CD4-positive, alpha-beta T cell treated with Interferon gamma for 1 hour (primary cell): Measurements from ENCODE around the gene CCNY.
"Not testable (repeated sequence)": the region's sequence is repeated elsewhere in the genome, so short reads cannot be mapped to it uniquely, and the experiment has no call there.

ENCODE experiments used
- DNase-seq: peaks from one replicate; pipeline ENCODE4 v3.0.0-alpha.2; 2020

CCNY gene

DNA sequence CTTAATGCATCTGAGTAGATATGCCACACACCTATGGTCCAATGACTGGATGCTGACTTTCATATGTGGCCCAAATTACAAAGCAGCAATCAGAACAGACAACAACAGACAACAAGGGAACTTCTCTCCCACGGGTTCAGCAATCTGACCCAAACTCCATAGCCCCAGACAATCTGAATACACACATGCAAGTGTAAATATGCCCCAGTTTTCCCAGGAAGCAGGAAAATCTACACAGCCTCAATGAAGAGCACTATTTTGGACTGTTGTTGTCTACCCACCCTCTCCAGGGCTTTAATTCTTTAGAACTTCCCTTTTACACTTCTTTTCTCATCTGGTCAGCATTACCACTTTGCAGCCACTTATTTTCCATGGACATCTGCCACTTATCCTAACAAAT, 2.0 kb upstream of the CCNY start:
- DNase-seq: no peak

- DNase-seq: peak; percentile 10
Measured at GRCh38 chr10:35335133-35336083, 901 bp upstream of the CCNY start.

- peak; percentile 2 for DNase-seq
Measured at GRCh38 chr10:35336921-35337823, 863 bp downstream of the CCNY start.

DNA sequence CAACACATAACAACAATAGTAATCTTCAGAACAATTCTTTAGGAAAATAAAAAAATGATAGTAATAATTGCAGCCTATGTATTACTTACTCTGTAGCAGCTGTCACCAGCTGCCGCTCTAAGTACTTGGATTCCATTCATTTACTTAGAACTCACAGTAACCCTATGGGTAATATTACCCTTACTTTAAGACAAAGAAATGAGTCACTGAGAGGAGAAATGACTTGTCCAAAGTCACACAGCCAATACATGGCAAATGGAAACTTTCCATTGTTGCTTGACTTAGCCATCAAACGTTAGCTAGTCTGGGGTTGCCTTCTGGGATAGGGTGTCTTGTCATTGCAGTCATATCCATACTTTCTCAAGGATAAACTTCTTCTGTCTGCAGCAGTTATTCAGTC, 3.6 kb downstream of the CCNY start:
- DNase-seq: no peak

DNA sequence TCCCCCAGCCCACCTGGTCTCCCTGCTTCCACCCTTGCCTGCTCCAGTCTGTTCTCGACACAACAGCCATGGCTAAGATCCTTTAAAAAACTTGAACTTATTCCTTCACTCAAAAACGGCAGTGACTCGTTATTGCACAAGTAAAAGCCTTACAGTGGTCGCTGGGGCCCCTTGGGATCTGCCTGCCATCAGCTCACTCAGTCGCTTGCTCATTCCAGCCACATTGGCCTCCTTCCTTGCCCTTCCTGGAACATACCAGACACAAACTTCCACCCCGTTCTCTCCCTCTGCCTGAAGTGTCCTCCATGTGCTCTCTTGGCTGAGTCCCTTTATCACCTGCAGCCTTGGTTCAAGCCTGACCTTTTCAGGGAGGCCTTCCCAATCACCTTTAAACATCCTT, 4.7 kb downstream of the CCNY start:
- DNase-seq: no peak

GRCh38 chr10:35341521-35341920, 5.2 kb downstream of the CCNY start:
- DNase-seq: no peak

DNA sequence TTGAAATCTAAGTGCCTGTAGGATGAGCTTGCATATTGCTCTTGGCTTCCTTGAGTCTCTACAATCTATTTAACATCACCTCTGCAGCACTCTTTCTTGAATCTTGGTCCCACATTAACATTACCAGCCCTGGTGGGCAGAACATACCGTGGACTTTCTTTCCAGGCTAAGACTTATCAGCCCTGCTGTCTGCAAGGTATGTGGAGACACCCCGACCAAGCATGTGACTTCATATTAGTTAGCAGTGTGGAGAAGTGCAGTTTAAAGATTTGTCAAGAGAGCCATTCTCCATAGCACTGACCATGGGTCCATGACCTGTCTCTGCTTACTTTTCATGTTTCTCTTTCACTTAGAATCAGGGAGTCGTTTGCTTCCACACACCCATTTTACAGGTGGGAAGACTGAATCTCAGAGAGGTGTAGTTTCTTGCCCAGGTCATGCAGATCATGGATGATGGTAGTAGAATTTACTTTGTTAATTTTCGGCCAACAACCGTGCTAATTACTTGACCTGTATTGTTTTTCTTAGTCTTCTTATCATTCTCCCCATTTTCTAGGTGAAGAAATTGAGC, 6.0 kb downstream of the CCNY start:
- no peak for DNase-seq

- DNase-seq: no peak
Measured at GRCh38 chr10:35343739-35344138, 7.4 kb downstream of the CCNY start.

DNA sequence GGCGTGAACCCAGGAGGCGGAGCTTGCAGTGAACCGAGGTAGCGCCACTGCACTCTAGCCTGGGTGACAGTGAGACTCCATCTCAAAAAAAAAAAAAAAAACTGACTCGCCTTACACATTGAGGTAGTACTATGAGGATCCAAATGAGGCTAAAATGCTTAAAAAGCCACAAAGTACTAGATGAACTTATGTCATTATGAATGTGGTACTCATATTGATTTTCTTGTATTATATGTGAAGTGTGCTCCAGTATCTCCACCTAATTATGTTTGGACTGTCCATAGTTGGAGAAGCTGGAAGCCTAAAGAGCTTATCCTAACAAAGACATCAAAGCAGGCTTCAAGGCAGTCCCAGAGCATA, 9.1 kb downstream of the CCNY start:
- no peak for DNase-seq

GRCh38 chr10:35346248-35346647, 9.9 kb downstream of the CCNY start:
- DNase-seq: no peak

DNA sequence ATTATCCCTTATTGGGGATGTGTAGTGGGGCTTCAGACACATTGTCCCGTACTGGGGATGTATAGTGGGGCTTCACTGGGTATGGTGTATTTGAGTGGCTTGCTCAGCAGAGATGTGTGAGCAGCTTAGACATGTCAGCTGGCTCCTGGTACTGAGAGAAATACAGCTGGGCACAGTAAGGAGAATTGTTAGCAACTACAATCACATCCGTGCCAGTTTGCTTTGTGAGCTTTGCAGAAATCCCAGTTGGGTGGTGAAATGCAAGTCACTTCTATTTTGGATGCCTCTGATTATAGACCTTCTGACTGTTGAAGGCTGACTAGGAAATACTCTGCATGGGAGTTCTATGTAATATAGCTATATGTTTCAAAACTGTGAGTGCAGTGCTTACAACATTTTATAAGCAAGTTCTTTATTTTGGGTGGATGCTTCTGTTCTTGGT, 10.8 kb downstream of the CCNY start:
- no peak for DNase-seq

GRCh38 chr10:35347899-35348608, 11.7 kb downstream of the CCNY start:
- DNase-seq: no peak

GRCh38 chr10:35348609-35349388, 12.5 kb downstream of the CCNY start:
- no peak for DNase-seq

DNA sequence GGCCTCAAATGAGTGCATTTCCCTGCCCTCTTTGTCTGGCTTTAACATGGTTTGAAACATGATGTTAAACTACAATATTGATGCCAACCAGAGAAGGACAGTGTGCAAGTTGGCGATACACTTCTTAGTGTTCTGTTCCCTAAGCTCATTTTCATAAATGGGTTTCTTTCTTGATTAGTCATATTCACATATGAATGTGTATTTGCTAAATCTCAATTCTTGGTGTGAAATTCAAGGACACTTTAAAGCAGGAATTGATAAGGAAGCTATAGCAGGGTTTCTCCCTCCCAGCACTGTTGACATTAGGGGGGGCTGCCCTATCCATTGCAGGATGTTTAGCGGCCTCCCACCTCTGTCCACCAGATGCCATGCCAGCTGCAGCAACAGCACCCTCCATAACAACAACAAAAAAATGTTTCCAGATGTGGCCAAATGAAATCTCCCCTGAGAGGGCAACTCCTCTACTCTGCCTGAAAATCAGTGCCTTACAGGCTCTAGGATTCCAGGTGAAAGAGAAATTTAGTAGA, 13.1 kb downstream of the CCNY start:
- DNase-seq: no peak

DNA sequence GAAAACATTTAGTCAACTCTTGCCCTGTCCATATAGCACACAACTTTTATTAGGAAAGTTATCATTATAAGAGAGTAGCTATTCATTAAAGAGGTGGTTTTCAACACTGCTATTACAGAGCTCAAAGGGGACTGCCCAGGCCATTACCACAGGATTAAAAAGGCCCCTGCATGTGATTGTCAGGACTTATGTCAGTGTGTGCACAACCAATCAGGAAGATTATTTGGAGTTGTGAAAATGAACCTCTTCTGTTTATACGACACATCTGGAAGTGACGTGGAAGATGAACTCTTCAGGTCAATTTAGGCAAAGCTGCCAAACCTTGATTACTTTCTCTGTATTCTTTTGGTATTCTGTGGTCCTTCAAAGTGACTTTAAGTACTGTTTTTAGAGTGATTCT, 14.7 kb downstream of the CCNY start:
- DNase-seq: no peak

GRCh38 chr10:35352097-35352496, 15.8 kb downstream of the CCNY start:
- DNase-seq: no peak

GRCh38 chr10:35352512-35352911, 16.2 kb downstream of the CCNY start:
- DNase-seq: no peak

DNA sequence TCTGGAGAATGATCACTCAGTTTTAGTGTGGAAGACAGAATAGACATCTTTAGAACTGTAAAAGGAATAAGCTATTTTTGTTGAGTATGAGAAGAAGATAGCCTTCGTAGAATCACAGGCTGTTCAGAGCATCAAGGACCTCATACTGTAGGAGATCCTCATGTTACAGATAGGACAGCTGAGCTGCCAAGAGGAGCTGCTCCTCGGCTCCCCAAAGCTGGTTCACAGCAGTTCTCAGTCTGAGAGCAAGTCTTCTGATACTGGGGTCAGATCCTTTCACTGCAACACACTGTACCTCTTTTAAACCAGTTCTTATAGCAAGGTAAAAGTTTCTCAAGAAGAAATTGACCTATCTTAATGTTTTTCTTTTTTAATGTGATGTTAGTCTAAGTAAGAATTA, 17.1 kb downstream of the CCNY start:
- no peak for DNase-seq

DNA sequence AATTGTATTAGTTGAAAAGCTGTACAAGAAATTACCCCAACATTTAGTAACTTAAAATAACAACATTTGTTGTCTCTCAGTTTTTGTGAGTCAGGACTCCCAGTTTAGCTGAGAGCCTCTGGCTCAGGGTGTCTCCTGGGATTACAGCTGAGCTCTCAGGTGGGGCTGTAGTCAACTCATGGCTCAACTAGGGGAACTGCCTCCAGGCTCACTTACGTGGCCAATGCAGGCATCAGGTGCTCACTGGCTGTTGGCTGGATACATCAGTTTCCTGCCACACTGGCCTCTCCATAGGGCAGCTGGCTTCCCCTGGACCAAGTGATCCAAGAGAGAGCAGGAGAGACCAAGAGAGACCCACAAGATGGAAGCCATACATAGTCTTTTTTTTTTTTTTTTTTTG, 17.5 kb downstream of the CCNY start:
- no peak for DNase-seq

DNA sequence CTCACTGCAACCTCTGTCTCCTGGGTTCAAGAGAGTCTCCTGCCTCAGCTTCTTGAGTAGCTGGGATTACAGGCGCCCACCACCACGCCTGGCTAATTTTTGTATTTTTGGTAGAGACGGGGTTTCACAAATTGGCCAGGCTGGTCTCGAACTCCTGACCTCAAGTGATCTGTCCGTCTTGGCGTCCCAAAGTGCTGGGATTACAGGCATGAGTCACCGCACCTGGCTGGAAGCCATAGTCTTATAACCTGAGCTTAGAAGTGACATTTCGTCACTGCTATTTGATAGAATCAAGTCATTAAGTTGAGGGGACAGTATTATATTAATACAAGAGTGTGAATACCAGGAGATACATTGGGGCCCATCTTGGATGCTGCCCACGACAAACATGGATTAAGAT, 17.9 kb downstream of the CCNY start:
- not testable (repeated sequence) for DNase-seq

DNA sequence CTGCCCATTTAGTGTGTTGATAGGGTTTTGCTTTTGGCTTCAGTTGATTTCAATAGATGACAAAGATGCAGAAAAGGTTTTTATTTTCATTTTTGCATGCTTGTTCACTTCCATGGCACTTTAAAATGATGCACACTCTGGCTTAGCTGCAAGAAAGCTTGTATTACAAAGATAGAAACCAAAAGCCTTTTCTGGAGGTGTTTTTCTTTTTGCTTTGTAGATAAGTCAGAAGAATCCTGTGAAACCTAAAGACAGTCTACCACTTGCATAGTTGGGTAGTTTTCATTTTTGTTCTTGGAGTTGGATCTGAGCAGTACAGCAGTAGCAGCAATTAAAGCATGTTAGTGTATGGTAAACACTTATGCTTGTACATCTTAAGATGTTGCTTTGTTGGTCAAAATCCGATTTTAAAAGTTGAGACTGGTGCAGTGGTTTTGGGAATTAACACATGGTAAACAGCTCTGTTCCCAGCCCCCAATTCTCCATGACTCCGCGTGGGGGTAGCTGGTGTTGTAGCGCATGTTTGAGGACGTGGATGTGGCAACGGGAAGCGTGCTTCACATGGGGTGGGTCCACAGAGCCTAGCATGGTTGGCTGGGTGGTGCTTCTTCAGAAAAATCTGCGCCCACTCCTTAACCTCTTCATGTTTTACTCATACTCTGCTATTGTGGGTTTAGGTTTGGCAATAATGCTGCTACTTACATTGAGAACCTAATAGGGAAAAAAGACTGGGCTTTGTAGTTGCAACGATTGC, 19.8 kb downstream of the CCNY start:
- DNase-seq: no peak
